ENCODE measurements around the gene SEC23IP.

DNA sequence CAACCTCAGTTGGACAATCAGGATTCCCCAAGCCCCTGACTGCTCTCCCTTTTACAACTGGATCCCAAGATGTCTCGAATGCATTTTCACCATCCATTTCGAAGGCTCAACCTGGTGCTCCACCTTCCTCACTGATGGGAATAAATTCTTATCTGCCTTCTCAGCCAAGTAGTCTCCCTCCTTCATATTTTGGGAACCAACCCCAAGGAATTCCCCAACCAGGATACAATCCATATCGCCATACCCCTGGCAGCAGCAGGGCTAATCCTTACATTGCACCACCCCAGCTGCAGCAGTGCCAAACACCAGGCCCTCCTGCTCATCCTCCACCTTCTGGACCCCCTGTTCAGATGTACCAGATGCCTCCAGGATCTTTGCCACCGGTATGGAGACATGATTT is 6.0 kb downstream of the SEC23IP start:
- TF ChIP-seq NFIC (IDR thresholded peaks at IDR 0.05): no peak
- no peak for TF ChIP-seq TAF1 (IDR thresholded peaks at IDR 0.05; ENCODE audit: low read depth)
- TF ChIP-seq RAD21 (IDR thresholded peaks at IDR 0.05; ENCODE audit: low read depth): no peak
- TF ChIP-seq CREB1 (IDR thresholded peaks at IDR 0.05; ENCODE audit: low read depth): no peak
- TF ChIP-seq, protein P1, sequence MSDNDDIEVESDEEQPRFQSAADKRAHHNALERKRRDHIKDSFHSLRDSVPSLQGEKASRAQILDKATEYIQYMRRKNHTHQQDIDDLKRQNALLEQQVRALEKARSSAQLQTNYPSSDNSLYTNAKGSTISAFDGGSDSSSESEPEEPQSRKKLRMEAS (IDR thresholded peaks at IDR 0.05): no peak
- no peak for TF ChIP-seq CEBPB (IDR thresholded peaks at IDR 0.05)
- TF ChIP-seq, protein P2, sequence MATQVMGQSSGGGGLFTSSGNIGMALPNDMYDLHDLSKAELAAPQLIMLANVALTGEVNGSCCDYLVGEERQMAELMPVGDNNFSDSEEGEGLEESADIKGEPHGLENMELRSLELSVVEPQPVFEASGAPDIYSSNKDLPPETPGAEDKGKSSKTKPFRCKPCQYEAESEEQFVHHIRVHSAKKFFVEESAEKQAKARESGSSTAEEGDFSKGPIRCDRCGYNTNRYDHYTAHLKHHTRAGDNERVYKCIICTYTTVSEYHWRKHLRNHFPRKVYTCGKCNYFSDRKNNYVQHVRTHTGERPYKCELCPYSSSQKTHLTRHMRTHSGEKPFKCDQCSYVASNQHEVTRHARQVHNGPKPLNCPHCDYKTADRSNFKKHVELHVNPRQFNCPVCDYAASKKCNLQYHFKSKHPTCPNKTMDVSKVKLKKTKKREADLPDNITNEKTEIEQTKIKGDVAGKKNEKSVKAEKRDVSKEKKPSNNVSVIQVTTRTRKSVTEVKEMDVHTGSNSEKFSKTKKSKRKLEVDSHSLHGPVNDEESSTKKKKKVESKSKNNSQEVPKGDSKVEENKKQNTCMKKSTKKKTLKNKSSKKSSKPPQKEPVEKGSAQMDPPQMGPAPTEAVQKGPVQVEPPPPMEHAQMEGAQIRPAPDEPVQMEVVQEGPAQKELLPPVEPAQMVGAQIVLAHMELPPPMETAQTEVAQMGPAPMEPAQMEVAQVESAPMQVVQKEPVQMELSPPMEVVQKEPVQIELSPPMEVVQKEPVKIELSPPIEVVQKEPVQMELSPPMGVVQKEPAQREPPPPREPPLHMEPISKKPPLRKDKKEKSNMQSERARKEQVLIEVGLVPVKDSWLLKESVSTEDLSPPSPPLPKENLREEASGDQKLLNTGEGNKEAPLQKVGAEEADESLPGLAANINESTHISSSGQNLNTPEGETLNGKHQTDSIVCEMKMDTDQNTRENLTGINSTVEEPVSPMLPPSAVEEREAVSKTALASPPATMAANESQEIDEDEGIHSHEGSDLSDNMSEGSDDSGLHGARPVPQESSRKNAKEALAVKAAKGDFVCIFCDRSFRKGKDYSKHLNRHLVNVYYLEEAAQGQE (IDR thresholded peaks at IDR 0.05; ENCODE audit: low read depth): no peak
- no peak for TF ChIP-seq USF1 (IDR thresholded peaks at IDR 0.05)
